Measurements from ENCODE around the gene SGPP2. TPM values are rescaled to one million over a fixed set of nuclear protein-coding genes. Genes with fewer than 3 reads are reported as not detected.

The SGPP2 gene
- polyA plus RNA-seq, 1 donor (not counting 4 experiments of a cell fraction or from before 2014, with no cell fraction given), result 2.6 TPM

- Histone ChIP-seq H3K36me3 (ENCODE audit: control insufficient read depth in 2 of 2, extremely low read depth in 1 of 2, insufficient read depth in 2 of 2, low read length in 2 of 2) (no peaks in the 10 kb centered on the region), H2AFZ (ENCODE audit: control insufficient read depth, low read length) (no peak overlapping the region), H3K4me3 (ENCODE audit: control insufficient read depth in 2 of 3, extremely low read depth in 1 of 3, insufficient read depth in 2 of 3, low read depth in 1 of 3, low read length in 3 of 3) (no peak overlapping the region), H3K9ac (ENCODE audit: control insufficient read depth, extremely low read depth, insufficient read depth, low read length) (no peak overlapping the region), H4K20me1 (ENCODE audit: control insufficient read depth, extremely low read depth, insufficient read depth, low read length) (no peaks in the 10 kb centered on the region), H3K9me3 (ENCODE audit: control insufficient read depth, low read depth, low read length) (no peaks in the 10 kb centered on the region), H3K27me3 (ENCODE audit: control insufficient read depth, extremely low read depth, insufficient read depth, low read length) (no peaks in the 10 kb centered on the region), H3K27ac (ENCODE audit: control insufficient read depth, insufficient read depth, low read length) (no peak overlapping the region), H3K4me1 (ENCODE audit: control insufficient read depth, extremely low read depth, insufficient read depth, low read length) (no peaks in the 10 kb centered on the region), H3K79me2 (ENCODE audit: control insufficient read depth, insufficient read depth, low read length) (no peaks in the 10 kb centered on the region), H3K9me1 (ENCODE audit: control insufficient read depth, extremely low read depth, insufficient read depth, low read length) (no peaks in the 10 kb centered on the region), H3K4me2 (ENCODE audit: control insufficient read depth, extremely low read depth, insufficient read depth, low read depth, low read length) (no peak overlapping the region)
- FAIRE-seq, result no peak
- DNase-seq (ENCODE audit: low read depth, low spot score), result no peak
- dilution Hi-C loops (cut with MboI; ENCODE audit: extremely low pct_ligation_motif_present, low sequenced_read_pairs), result no loop called here
- TF ChIP-seq, protein P1, sequence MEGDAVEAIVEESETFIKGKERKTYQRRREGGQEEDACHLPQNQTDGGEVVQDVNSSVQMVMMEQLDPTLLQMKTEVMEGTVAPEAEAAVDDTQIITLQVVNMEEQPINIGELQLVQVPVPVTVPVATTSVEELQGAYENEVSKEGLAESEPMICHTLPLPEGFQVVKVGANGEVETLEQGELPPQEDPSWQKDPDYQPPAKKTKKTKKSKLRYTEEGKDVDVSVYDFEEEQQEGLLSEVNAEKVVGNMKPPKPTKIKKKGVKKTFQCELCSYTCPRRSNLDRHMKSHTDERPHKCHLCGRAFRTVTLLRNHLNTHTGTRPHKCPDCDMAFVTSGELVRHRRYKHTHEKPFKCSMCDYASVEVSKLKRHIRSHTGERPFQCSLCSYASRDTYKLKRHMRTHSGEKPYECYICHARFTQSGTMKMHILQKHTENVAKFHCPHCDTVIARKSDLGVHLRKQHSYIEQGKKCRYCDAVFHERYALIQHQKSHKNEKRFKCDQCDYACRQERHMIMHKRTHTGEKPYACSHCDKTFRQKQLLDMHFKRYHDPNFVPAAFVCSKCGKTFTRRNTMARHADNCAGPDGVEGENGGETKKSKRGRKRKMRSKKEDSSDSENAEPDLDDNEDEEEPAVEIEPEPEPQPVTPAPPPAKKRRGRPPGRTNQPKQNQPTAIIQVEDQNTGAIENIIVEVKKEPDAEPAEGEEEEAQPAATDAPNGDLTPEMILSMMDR (optimal IDR thresholded peaks at IDR 0.05 in 1 of 3, IDR thresholded peaks at IDR 0.05 in 1 of 3, conservative IDR thresholded peaks at IDR 0.05 in 1 of 3; ENCODE audit: extremely low read depth in 1 of 3, insufficient read depth in 2 of 3, low read length in 3 of 3), result no peak
- TF ChIP-seq EZH2 (IDR thresholded peaks at IDR 0.05; ENCODE audit: low read length), result no peak
Observed at GRCh38 chr2:222450021-222450420, 25.7 kb downstream of the SGPP2 start.

GRCh38 chr2:222451224-222451674 is 26.9 kb downstream of the SGPP2 start:
- no peak overlapping the region for H2AFZ ChIP-seq (ENCODE audit: control insufficient read depth, low read length)
- no peak for DNase-seq (ENCODE audit: low read depth, low spot score)
- no peak overlapping the region for H3K4me2 ChIP-seq (ENCODE audit: control insufficient read depth, extremely low read depth, insufficient read depth, low read depth, low read length)
- H3K4me3 ChIP-seq (ENCODE audit: control insufficient read depth in 2 of 3, extremely low read depth in 1 of 3, insufficient read depth in 2 of 3, low read depth in 1 of 3, low read length in 3 of 3), result no peak overlapping the region
- H3K9me1 ChIP-seq (ENCODE audit: control insufficient read depth, extremely low read depth, insufficient read depth, low read length), result no peaks in the 10 kb centered on the region
- no peaks in the 10 kb centered on the region for H4K20me1 ChIP-seq (ENCODE audit: control insufficient read depth, extremely low read depth, insufficient read depth, low read length)
- H3K79me2 ChIP-seq (ENCODE audit: control insufficient read depth, insufficient read depth, low read length), result no peaks in the 10 kb centered on the region
- no peak for FAIRE-seq
- no peaks in the 10 kb centered on the region for H3K4me1 ChIP-seq (ENCODE audit: control insufficient read depth, extremely low read depth, insufficient read depth, low read length)
- H3K27me3 ChIP-seq (ENCODE audit: control insufficient read depth, extremely low read depth, insufficient read depth, low read length), result no peaks in the 10 kb centered on the region
- dilution Hi-C loops (cut with MboI; ENCODE audit: extremely low pct_ligation_motif_present, low sequenced_read_pairs), result no loop called here
- no peak overlapping the region for H3K27ac ChIP-seq (ENCODE audit: control insufficient read depth, insufficient read depth, low read length)
- no peak for TF ChIP-seq EZH2 (IDR thresholded peaks at IDR 0.05; ENCODE audit: low read length)
- TF ChIP-seq, protein P1 (optimal IDR thresholded peaks at IDR 0.05 in 1 of 3, IDR thresholded peaks at IDR 0.05 in 1 of 3, conservative IDR thresholded peaks at IDR 0.05 in 1 of 3; ENCODE audit: extremely low read depth in 1 of 3, insufficient read depth in 2 of 3, low read length in 3 of 3), result no peak
- H3K9me3 ChIP-seq (ENCODE audit: control insufficient read depth, low read depth, low read length), result no peaks in the 10 kb centered on the region
- H3K9ac ChIP-seq (ENCODE audit: control insufficient read depth, extremely low read depth, insufficient read depth, low read length), result no peak overlapping the region
- no peaks in the 10 kb centered on the region for H3K36me3 ChIP-seq (ENCODE audit: control insufficient read depth in 2 of 2, extremely low read depth in 1 of 2, insufficient read depth in 2 of 2, low read length in 2 of 2)
